HepG2 (cell line): Measurements from ENCODE around the gene COL4A2. TPM values are rescaled to one million over a fixed set of nuclear protein-coding genes. Genes with fewer than 3 reads are reported as not detected.

Source experiments
- CCDC6 ChIP-seq: sonication (generic); formaldehyde crosslinking; IDR thresholded peaks from 2 replicates; pipeline ENCODE4 v1.8.1; 2022; ENCODE audit warnings: mild to moderate bottlenecking, missing genetic modification reagents, moderate library complexity
- DPF2 ChIP-seq: sonication (generic); formaldehyde crosslinking; IDR thresholded peaks from 2 replicates; pipeline ENCODE4 v1.4.0; 2020; ENCODE audit warnings: mild to moderate bottlenecking, low read depth, missing genetic modification reagents, borderline replicate concordance
- ELF3 ChIP-seq: IDR thresholded peaks from 2 replicates; pipeline ENCODE4 v1.6.1; 2016; ENCODE audit warnings: missing genetic modification reagents, missing compliant biosample characterization
- EP300 ChIP-seq, 3 experiments: sonication (generic) in 1 of 3; formaldehyde crosslinking in 1 of 3; IDR thresholded peaks; 2 replicates each; pipeline versions ENCODE4 v1.5.1 to v1.6.1; 2011 to 2020; ENCODE audit warnings: low read depth in 2 of 3, low read length in 2 of 3, borderline replicate concordance in 1 of 3, improper control_type of control experiment in 1 of 3, mild to moderate bottlenecking in 1 of 3, missing genetic modification reagents in 1 of 3, moderate library complexity in 1 of 3
- FOXP4 ChIP-seq: sonication (generic); formaldehyde crosslinking; IDR thresholded peaks from 2 replicates; pipeline ENCODE4 v1.4.0; 2020; ENCODE audit warnings: missing genetic modification reagents
- MBD4 ChIP-seq: IDR thresholded peaks from 2 replicates; pipeline ENCODE4 v1.6.1; 2012; ENCODE audit warnings: low read length, inconsistent platforms, borderline replicate concordance
- MED13 ChIP-seq: sonication (generic); formaldehyde crosslinking; IDR thresholded peaks from 2 replicates; pipeline ENCODE4 v1.5.0; 2020; ENCODE audit warnings: missing genetic modification reagents
- MTA1 ChIP-seq: sonication (generic); formaldehyde crosslinking; IDR thresholded peaks from 2 replicates; pipeline ENCODE4 v1.4.0; 2020; ENCODE audit warnings: missing genetic modification reagents, mild to moderate bottlenecking, borderline replicate concordance
- MYNN ChIP-seq: sonication (generic); formaldehyde crosslinking; IDR thresholded peaks from 2 replicates; pipeline ENCODE4 v1.4.0; 2020; ENCODE audit warnings: mild to moderate bottlenecking, low read depth, missing genetic modification reagents
- PATZ1 ChIP-seq: sonication (generic); formaldehyde crosslinking; IDR thresholded peaks from 2 replicates; pipeline ENCODE4 v1.4.0; 2020; ENCODE audit warnings: missing genetic modification reagents
- PITX1 ChIP-seq: sonication (generic); formaldehyde crosslinking; IDR thresholded peaks from 2 replicates; pipeline ENCODE4 v1.5.1; 2020; ENCODE audit warnings: mild to moderate bottlenecking, missing genetic modification reagents
- POLR2AphosphoS5 ChIP-seq: IDR thresholded peaks from 2 replicates; pipeline ENCODE4 v1.6.1; 2012; ENCODE audit warnings: low read depth, low read length
- REPIN1 ChIP-seq: sonication (generic); formaldehyde crosslinking; IDR thresholded peaks from 2 replicates; pipeline ENCODE4 v1.8.0; 2022; ENCODE audit warnings: missing genetic modification reagents, low read depth, mild to moderate bottlenecking, borderline replicate concordance
- SAP130 ChIP-seq: IDR thresholded peaks from 2 replicates; pipeline ENCODE4 v1.6.1; 2016; ENCODE audit warnings: low read depth
- TARDBP ChIP-seq: sonication (generic); formaldehyde crosslinking; IDR thresholded peaks from 2 replicates; pipeline ENCODE4 v1.8.0; 2022; ENCODE audit warnings: mild to moderate bottlenecking, missing genetic modification reagents
- TCF12 ChIP-seq, 2 experiments: fragments of 450-650 bp in 1 of 2; sonication (generic) in 1 of 2; formaldehyde crosslinking in 1 of 2; IDR thresholded peaks; 2 replicates each; pipeline versions ENCODE4 v1.6.1 to v1.8.0; 2017 to 2022; ENCODE audit warnings: antibody characterized with exemption in 1 of 2, mild to moderate bottlenecking in 1 of 2, missing genetic modification reagents in 1 of 2, moderate library complexity in 1 of 2
- TP53 ChIP-seq: sonication (generic); formaldehyde crosslinking; conservative IDR thresholded peaks from 2 replicates; pipeline ENCODE4 v1.4.0; 2020; ENCODE audit warnings: missing genetic modification reagents
- ZBTB38 ChIP-seq: sonication (generic); formaldehyde crosslinking; IDR thresholded peaks from 2 replicates; pipeline ENCODE4 v1.5.1; 2020; ENCODE audit warnings: mild to moderate bottlenecking, missing genetic modification reagents
- ZBTB44 ChIP-seq: sonication (generic); formaldehyde crosslinking; IDR thresholded peaks from 2 replicates; pipeline ENCODE4 v1.4.0; 2020; ENCODE audit warnings: missing genetic modification reagents
- ZBTB7A ChIP-seq: sonication (generic); formaldehyde crosslinking; IDR thresholded peaks from 2 replicates; pipeline ENCODE4 v1.8.0; 2022; ENCODE audit warnings: mild to moderate bottlenecking, missing genetic modification reagents
- ZNF292 ChIP-seq: sonication (generic); formaldehyde crosslinking; IDR thresholded peaks from 2 replicates; pipeline ENCODE4 v1.8.1; 2022; ENCODE audit warnings: mild to moderate bottlenecking, low read depth, missing genetic modification reagents, borderline replicate concordance
- ZNF703 ChIP-seq: sonication (generic); formaldehyde crosslinking; IDR thresholded peaks from 2 replicates; pipeline ENCODE4 v1.5.1; 2020; ENCODE audit warnings: missing genetic modification reagents, mild to moderate bottlenecking, moderate library complexity, borderline replicate concordance
- ZNF788 ChIP-seq: sonication (generic); formaldehyde crosslinking; IDR thresholded peaks from 2 replicates; pipeline ENCODE4 v1.5.0; 2020; ENCODE audit warnings: mild to moderate bottlenecking, missing genetic modification reagents, borderline replicate concordance
- polyA plus RNA-seq, 8 experiments: library from polyadenylated mRNA; depleted of rRNA in 3 of 8; stranded (reverse) in 7 of 8; unstranded in 1 of 8; fragments of >200 nt; fragmentation: Illumina TruSeq in 4 of 8; extraction: Trizol in 4 of 8; gene quantifications; 2 replicates each; pipeline versions ENCODE4 v1.2.1 to v1.2.3, GENCODE V29; 2011 to 2016; ENCODE audit warnings: low read depth in 4 of 8, missing spikeins in 1 of 8, mixed read lengths in 1 of 8; ENCODE audit not compliant: insufficient read depth in 1 of 8
- total RNA-seq, 5 experiments: library from RNA; depleted of rRNA; stranded (reverse); fragments of >200 nt; fragmentation: Illumina TruSeq; extraction: Trizol; gene quantifications; 2 replicates each; pipeline ENCODE4 v1.2.3, GENCODE V29; 2016; ENCODE audit warnings: low read depth in 1 of 5

COL4A2 gene
- total and polyA plus RNA-seq, 2 of the 13 experiments (the other 11 are each of a cell fraction or from before 2014, with no cell fraction given): 0.22 to 1.9 TPM

GRCh38 chr13:110561344-110562035 is 254.4 kb downstream of the COL4A2 start, which contains the start of gene RAB20 (continued):
- TF ChIP-seq FOXP4 (0 out of 2 replicates have a peak, but pooled peaks have one; percentile 6), EP300 (IDR thresholded peaks at IDR 0.05; ENCODE audit: low read depth in 2 of 2, low read length in 2 of 2) (no peak), EP300 (CRISPR knock-in tag; IDR thresholded peaks at IDR 0.05; ENCODE audit: borderline replicate concordance) (no peak), SAP130 (CRISPR knock-in tag) (peak; percentile 77), ELF3 (peak; percentile 51; the same call in 1 of the 2 replicates), REPIN1 (CRISPR knock-in tag) (0 out of 2 replicates have a peak, but pooled peaks have one; percentile 54), ZNF292 (CRISPR knock-in tag) (peak; percentile 67; the same call in 1 of the 2 replicates), TCF12 (IDR thresholded peaks at IDR 0.05) (no peak), TCF12 (CRISPR knock-in tag; IDR thresholded peaks at IDR 0.05) (0 out of 2 replicates have a peak, but pooled peaks have one; percentile 18), POLR2AphosphoS5 (peak; percentile 71), ZNF788 (no peak), MBD4 (no peak), ZBTB44 (CRISPR knock-in tag) (no peak), ZBTB38 (CRISPR knock-in tag) (0 out of 2 replicates have a peak, but pooled peaks have one; percentile 25), TP53 (CRISPR knock-in tag) (no peak; the same call in 1 of the 2 replicates), CCDC6 (CRISPR knock-in tag) (0 out of 2 replicates have a peak, but pooled peaks have one; percentile 32), ZBTB7A (0 out of 2 replicates have a peak, but pooled peaks have one; percentile 29), MYNN (CRISPR knock-in tag) (no peak), ZNF703 (CRISPR knock-in tag) (0 out of 2 replicates have a peak, but pooled peaks have one; percentile 61), MTA1 (CRISPR knock-in tag) (peak; percentile 51; the same call in 1 of the 2 replicates), PITX1 (CRISPR knock-in tag) (peak; percentile 11; the same call in 1 of the 2 replicates), MED13 (CRISPR knock-in tag) (0 out of 2 replicates have a peak, but pooled peaks have one; percentile 47), TARDBP (CRISPR knock-in tag) (peak; percentile 45), DPF2 (CRISPR knock-in tag) (no peak), PATZ1 (CRISPR knock-in tag) (peak; percentile 67; the same call in 1 of the 2 replicates)
